ENCODE measurements around the gene PAX3.

DNA sequence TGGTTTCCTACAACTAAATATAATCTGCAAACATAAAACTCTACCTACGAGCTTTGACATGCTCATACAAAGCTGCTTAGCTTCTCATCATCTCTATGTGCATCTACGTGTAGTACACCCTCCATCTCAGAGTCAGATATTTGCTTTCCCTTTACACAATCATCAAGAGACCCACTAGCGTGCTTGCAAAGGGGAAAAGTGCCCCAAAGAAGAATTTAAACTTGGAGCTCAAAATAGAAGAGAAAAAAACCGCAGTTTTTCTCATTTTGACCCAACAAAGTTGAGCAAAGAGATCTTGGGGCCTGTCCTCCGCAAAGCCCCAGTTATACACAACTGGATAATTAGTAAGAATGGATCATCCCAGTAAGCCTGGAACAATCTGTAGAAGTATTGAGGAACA, 104.1 kb downstream of the PAX3 start:
- TF ChIP-seq CTCF (IDR thresholded peaks at IDR 0.05) (no peak), POLR2A (IDR thresholded peaks at IDR 0.05) (no peak)

Measured in Peyer's patch (tissue), 4 donors.